ENCODE results near the gene RSPH1. TPM values are rescaled to one million over a fixed set of nuclear protein-coding genes. Genes with fewer than 3 reads are reported as not detected.

Gene RSPH1
- total RNA-seq, 2 donors from 2014 or later = not detected

- Histone ChIP-seq H3K4me3 (no peak overlapping the region), H3K27me3 (no peaks in the 10 kb centered on the region), H3K9me3 (no peaks in the 10 kb centered on the region), H3K27ac (no peak overlapping the region), H3K36me3 (peaks cover 10% of the 10 kb centered on the region), H3K4me1 (peaks cover 0 to 29% of the 10 kb centered on the region in 2 donors)
- no peak for DNase-seq (ENCODE audit: low spot score)
- no peak for TF ChIP-seq CTCF (IDR thresholded peaks at IDR 0.05)
Measured at GRCh38 chr21:42522271-42522670, 26.2 kb upstream of the RSPH1 start.

- TF ChIP-seq CTCF (IDR thresholded peaks at IDR 0.05) = no peak
- Histone ChIP-seq H3K9me3 (no peaks in the 10 kb centered on the region), H3K27ac (no peak overlapping the region), H3K4me3 (no peak overlapping the region), H3K27me3 (no peaks in the 10 kb centered on the region), H3K36me3 (peaks cover 10% of the 10 kb centered on the region), H3K4me1 (peaks cover 0 to 28% of the 10 kb centered on the region in 2 donors)
- no peak for DNase-seq (ENCODE audit: low spot score)
Measured at GRCh38 chr21:42521805-42522204, 25.8 kb upstream of the RSPH1 start.

- no peak overlapping the region for H3K4me3 ChIP-seq
- H3K4me1 ChIP-seq = peaks cover 0 to 24% of the 10 kb centered on the region in 2 donors
- H3K27ac ChIP-seq = no peak overlapping the region
- no peak for TF ChIP-seq CTCF (IDR thresholded peaks at IDR 0.05)
- H3K36me3 ChIP-seq = peaks cover 10% of the 10 kb centered on the region
- no peaks in the 10 kb centered on the region for H3K9me3 ChIP-seq
- H3K27me3 ChIP-seq = no peaks in the 10 kb centered on the region
- DNase-seq (ENCODE audit: low spot score) = no peak
Measured at GRCh38 chr21:42521384-42521783, 25.4 kb upstream of the RSPH1 start.

- H3K27ac ChIP-seq = no peak overlapping the region
- no peaks in the 10 kb centered on the region for H3K9me3 ChIP-seq
- H3K36me3 ChIP-seq = peaks cover 10% of the 10 kb centered on the region
Measured at GRCh38 chr21:42520628-42521253, 24.7 kb upstream of the RSPH1 start.

GRCh38 chr21:42518626-42519025, 22.6 kb upstream of the RSPH1 start:
- Histone ChIP-seq H3K36me3 (peaks cover 10% of the 10 kb centered on the region), H3K4me3 (no peak overlapping the region), H3K27ac (no peak overlapping the region), H3K4me1 (peaks cover 0 to 10% of the 10 kb centered on the region in 2 donors), H3K9me3 (no peaks in the 10 kb centered on the region), H3K27me3 (no peaks in the 10 kb centered on the region)
- no peak for DNase-seq (ENCODE audit: low spot score)
- no peak for TF ChIP-seq CTCF (IDR thresholded peaks at IDR 0.05)

More at GRCh38 chr21:42520628-42521253, 24.7 kb upstream of the RSPH1 start:
- Histone ChIP-seq H3K27me3 (no peaks in the 10 kb centered on the region), H3K4me1 (peaks cover 0 to 18% of the 10 kb centered on the region in 2 donors), H3K4me3 (no peak overlapping the region)
- TF ChIP-seq CTCF (IDR thresholded peaks at IDR 0.05) = no peak
- DNase-seq (ENCODE audit: low spot score) = no peak

- no peaks in the 10 kb centered on the region for H3K9me3 ChIP-seq
- no peak for TF ChIP-seq CTCF (IDR thresholded peaks at IDR 0.05)
- H3K27ac ChIP-seq = no peak overlapping the region
Measured at GRCh38 chr21:42518215-42518614, 22.2 kb upstream of the RSPH1 start.

More at GRCh38 chr21:42518215-42518614, 22.2 kb upstream of the RSPH1 start:
- Histone ChIP-seq H3K4me3 (no peak overlapping the region), H3K36me3 (peaks cover 10% of the 10 kb centered on the region), H3K4me1 (peaks cover 0 to 11% of the 10 kb centered on the region in 2 donors), H3K27me3 (no peaks in the 10 kb centered on the region)
- DNase-seq (ENCODE audit: low spot score) = no peak
